Endothelial cell of umbilical vein (primary cell): ENCODE measurements around the gene ACP4.

Experiments used
- CTCF ChIP-seq, 2 donors: IDR thresholded peaks; 1 replicate in 1 of 2; 2 replicates in 1 of 2; pipeline ENCODE4 v1.5.1; 2011; ENCODE audit warnings: low read length in 2 of 2, mild to moderate bottlenecking in 2 of 2, moderate library complexity in 2 of 2, control low read depth in 1 of 2, inconsistent platforms in 1 of 2, low read depth in 1 of 2; ENCODE audit not compliant: insufficient read depth in 1 of 2; ENCODE audit errors: extremely low read depth in 1 of 2
- POLR2A ChIP-seq: IDR thresholded peaks from 2 replicates; pipeline ENCODE4 v1.6.1; 2012; ENCODE audit warnings: low read depth, mild to moderate bottlenecking, control low read depth, low read length
- POLR2AphosphoS5 ChIP-seq: IDR thresholded peaks from 2 replicates; pipeline ENCODE4 v1.6.1; 2012; ENCODE audit warnings: low read depth, mild to moderate bottlenecking, control low read depth, low read length, moderate library complexity; ENCODE audit not compliant: insufficient read depth

GRCh38 chr19:50820086-50820485, 29.9 kb downstream of the ACP4 start:
- TF ChIP-seq CTCF (IDR thresholded peaks at IDR 0.05; ENCODE audit: extremely low read depth in 1 of 2, insufficient read depth in 1 of 2, low read depth in 1 of 2, low read length in 2 of 2) (no peak), POLR2AphosphoS5 (no peak), POLR2A (no peak)
